H9 (cell line): ENCODE results near the gene MBP. TPM values are rescaled to one million over a fixed set of nuclear protein-coding genes. Genes with fewer than 3 reads are reported as not detected.

Source experiments
- DNase-seq: peaks from one replicate; pipeline ENCODE4 v3.0.0-alpha.2; 2017
- H2AFZ ChIP-seq: one replicate; pipeline ENCODE4 v1.6.1; 2013; ENCODE audit warnings: mild to moderate bottlenecking, low read length, control low read depth, moderate library complexity
- H2AK5ac ChIP-seq: 2 replicates; pipeline ENCODE4 v1.6.1; 2013; ENCODE audit warnings: low read length, control low read depth, mixed read lengths; ENCODE audit not compliant: insufficient read length
- H2BK120ac ChIP-seq: one replicate; pipeline ENCODE4 v1.6.1; 2013; ENCODE audit warnings: low read depth, mild to moderate bottlenecking, low read length, control low read depth, inconsistent platforms; ENCODE audit not compliant: poor library complexity, severe bottlenecking
- H2BK12ac ChIP-seq: 2 replicates; pipeline ENCODE4 v1.6.1; 2013; ENCODE audit warnings: low read length, control low read depth, mixed read lengths, low read depth; ENCODE audit not compliant: insufficient read length
- H2BK15ac ChIP-seq: 2 replicates; pipeline ENCODE4 v1.6.1; 2013; ENCODE audit warnings: low read depth, low read length, control low read depth
- H2BK20ac ChIP-seq: one replicate; pipeline ENCODE4 v1.6.1; 2013; ENCODE audit warnings: low read depth, mild to moderate bottlenecking, low read length, control low read depth, inconsistent platforms; ENCODE audit not compliant: poor library complexity, severe bottlenecking
- H2BK5ac ChIP-seq: 2 replicates; pipeline ENCODE4 v1.6.1; 2013; ENCODE audit warnings: low read length, control low read depth, mixed read lengths; ENCODE audit not compliant: insufficient read length
- H3K14ac ChIP-seq: 2 replicates; pipeline ENCODE4 v1.6.1; 2013; ENCODE audit warnings: low read length, control low read depth; ENCODE audit not compliant: insufficient read depth
- H3K18ac ChIP-seq: 2 replicates; pipeline ENCODE4 v1.6.1; 2013; ENCODE audit warnings: low read depth, mild to moderate bottlenecking, mixed read lengths, low read length, control low read depth; ENCODE audit not compliant: insufficient read length
- H3K23ac ChIP-seq: 2 replicates; pipeline ENCODE4 v1.6.1; 2013; ENCODE audit warnings: low read length, control low read depth, mixed read lengths, low read depth; ENCODE audit not compliant: insufficient read length
- H3K23me2 ChIP-seq: 2 replicates; pipeline ENCODE4 v1.6.1; 2013; ENCODE audit warnings: low read depth, mild to moderate bottlenecking, mixed read lengths, low read length, control low read depth; ENCODE audit not compliant: insufficient read length, poor library complexity, severe bottlenecking
- H3K27ac ChIP-seq: 2 replicates; pipeline ENCODE4 v1.5.1; 2013; ENCODE audit warnings: low read length, control low read depth, mixed read lengths, low read depth; ENCODE audit not compliant: insufficient read length
- H3K27me3 ChIP-seq: 2 replicates; pipeline ENCODE4 v1.6.1; 2013; ENCODE audit warnings: low read length, control low read depth, inconsistent platforms; ENCODE audit not compliant: insufficient read depth
- H3K4ac ChIP-seq: 2 replicates; pipeline ENCODE4 v1.6.1; 2013; ENCODE audit warnings: low read depth, mild to moderate bottlenecking, control low read depth, inconsistent platforms, low read length, moderate library complexity
- H3K4me1 ChIP-seq: 2 replicates; pipeline ENCODE4 v1.6.1; 2013; ENCODE audit warnings: low read length, control low read depth, inconsistent platforms; ENCODE audit not compliant: insufficient read depth
- H3K4me2 ChIP-seq: 2 replicates; pipeline ENCODE4 v1.6.1; 2013; ENCODE audit warnings: low read length, control low read depth, mixed read lengths; ENCODE audit not compliant: insufficient read length, insufficient read depth
- H3K56ac ChIP-seq: 2 replicates; pipeline ENCODE4 v1.6.1; 2013; ENCODE audit warnings: low read depth, mild to moderate bottlenecking, mixed read lengths, low read length, control low read depth; ENCODE audit not compliant: insufficient read length
- H3K79me1 ChIP-seq: 2 replicates; pipeline ENCODE4 v1.6.1; 2013; ENCODE audit warnings: low read depth, mild to moderate bottlenecking, moderate library complexity, low read length, control low read depth, inconsistent platforms; ENCODE audit not compliant: insufficient read depth, poor library complexity, severe bottlenecking
- H3K79me2 ChIP-seq: 2 replicates; pipeline ENCODE4 v1.6.1; 2013; ENCODE audit warnings: low read length, control low read depth, inconsistent platforms; ENCODE audit not compliant: insufficient read depth
- H3K9ac ChIP-seq: 2 replicates; pipeline ENCODE4 v1.6.1; 2013; ENCODE audit warnings: low read length, control low read depth, mixed read lengths; ENCODE audit not compliant: insufficient read length; ENCODE audit errors: extremely low read depth
- H3K9me3 ChIP-seq: one replicate; pipeline ENCODE4 v1.6.1; 2013; ENCODE audit warnings: low read depth, low read length, inconsistent platforms; ENCODE audit not compliant: control insufficient read depth
- H3T11ph ChIP-seq: one replicate; pipeline ENCODE4 v1.6.1; 2013; ENCODE audit warnings: mild to moderate bottlenecking, low read length, control low read depth, inconsistent platforms
- H4K20me1 ChIP-seq: one replicate; pipeline ENCODE4 v1.6.1; 2013; ENCODE audit not compliant: control insufficient read depth, insufficient read length, insufficient read depth
- H4K5ac ChIP-seq: 2 replicates; pipeline ENCODE4 v1.6.1; 2013; ENCODE audit warnings: low read depth, mild to moderate bottlenecking, mixed read lengths, low read length, control low read depth; ENCODE audit not compliant: insufficient read length
- H4K8ac ChIP-seq: replicated peaks from 2 replicates; pipeline ENCODE4 v1.6.1; 2013; ENCODE audit warnings: low read length, control low read depth, mixed read lengths, low read depth; ENCODE audit not compliant: insufficient read length
- H4K91ac ChIP-seq: 2 replicates; pipeline ENCODE4 v1.6.1; 2013; ENCODE audit warnings: low read depth, mild to moderate bottlenecking, moderate library complexity, mixed read lengths, low read length, control low read depth; ENCODE audit not compliant: insufficient read length
- H3K27ac Mint-ChIP-seq, 3 experiments: 2 replicates in 2 of 3; 3 replicates in 1 of 3; pipeline ENCODE4 v1.8.0; 2020 to 2021; ENCODE audit warnings: mixed read lengths in 3 of 3, mild to moderate bottlenecking in 1 of 3, moderate library complexity in 1 of 3
- H3K27me3 Mint-ChIP-seq: 2 replicates; pipeline ENCODE4 v1.8.0; 2021; ENCODE audit warnings: low read depth, mild to moderate bottlenecking, moderate library complexity, mixed read lengths
- H3K36me3 Mint-ChIP-seq, 3 experiments: 2 replicates in 2 of 3; 3 replicates in 1 of 3; pipeline ENCODE4 v1.8.0; 2020 to 2021; ENCODE audit warnings: low read depth in 3 of 3, mixed read lengths in 3 of 3; ENCODE audit not compliant: insufficient read depth in 1 of 3
- H3K4me1 Mint-ChIP-seq, 2 experiments: 2 replicates each; pipeline ENCODE4 v1.8.0; 2020; ENCODE audit warnings: mixed read lengths in 2 of 2
- H3K4me3 Mint-ChIP-seq, 2 experiments: 2 replicates in 1 of 2; 3 replicates in 1 of 2; pipeline ENCODE4 v1.8.0; 2020 to 2021; ENCODE audit warnings: mild to moderate bottlenecking in 2 of 2, mixed read lengths in 2 of 2, moderate library complexity in 1 of 2
- H3K9me3 Mint-ChIP-seq, 2 experiments: 2 replicates in 1 of 2; 3 replicates in 1 of 2; pipeline ENCODE4 v1.8.0; 2020; ENCODE audit warnings: mild to moderate bottlenecking in 2 of 2, mixed read lengths in 2 of 2, moderate library complexity in 1 of 2
- WGBS: extraction: QIAGEN DNeasy Blood & Tissue Kit; methylation state at CpG from one replicate; pipeline ENCODE4 v1.1.7; 2013; ENCODE audit warnings: missing lambda C conversion rate, low lambda C conversion rate, mixed read lengths; ENCODE audit not compliant: insufficient read length; ENCODE audit errors: extremely low coverage; 5-methylcytosine and 5-hydroxymethylcytosine counted together
- total RNA-seq: library from RNA; stranded (reverse); gene quantifications from 2 replicates; pipeline ENCODE4 v1.2.1, GENCODE V29; 2021
- TF ChIP-seq, protein P1 (sequence below): fragments of 200-600 bp; sonication (generic); conservative IDR thresholded peaks from 3 replicates; pipeline ENCODE4 v1.8.0; 2021; ENCODE audit warnings: antibody characterized with exemption, mild to moderate bottlenecking

The MBP gene
- total RNA-seq, 1 experiment from 2014 or later, result 8.6 TPM

DNA sequence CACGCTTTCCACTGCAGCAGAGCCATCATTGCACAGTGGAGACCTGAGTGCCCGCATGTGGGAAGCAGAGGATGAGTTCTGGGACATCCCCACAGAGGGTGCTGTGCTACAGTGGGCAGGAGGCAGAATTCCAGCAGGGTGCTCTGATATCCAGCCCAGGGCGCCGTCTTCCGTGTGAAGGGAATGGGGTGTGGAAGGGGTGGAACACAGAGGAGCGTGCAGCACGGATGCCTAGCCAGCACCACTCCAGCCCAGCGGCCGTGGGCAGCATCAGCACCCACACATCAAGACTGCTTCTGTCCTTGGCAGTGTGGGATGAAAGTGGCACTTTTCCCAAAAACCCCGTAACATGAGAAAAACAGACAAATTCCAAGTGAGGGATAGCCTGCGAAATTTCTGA, 175.9 kb downstream of the MBP start:
- no peaks in the 10 kb centered on the region for H3K79me1 ChIP-seq
- TF ChIP-seq, protein P1, sequence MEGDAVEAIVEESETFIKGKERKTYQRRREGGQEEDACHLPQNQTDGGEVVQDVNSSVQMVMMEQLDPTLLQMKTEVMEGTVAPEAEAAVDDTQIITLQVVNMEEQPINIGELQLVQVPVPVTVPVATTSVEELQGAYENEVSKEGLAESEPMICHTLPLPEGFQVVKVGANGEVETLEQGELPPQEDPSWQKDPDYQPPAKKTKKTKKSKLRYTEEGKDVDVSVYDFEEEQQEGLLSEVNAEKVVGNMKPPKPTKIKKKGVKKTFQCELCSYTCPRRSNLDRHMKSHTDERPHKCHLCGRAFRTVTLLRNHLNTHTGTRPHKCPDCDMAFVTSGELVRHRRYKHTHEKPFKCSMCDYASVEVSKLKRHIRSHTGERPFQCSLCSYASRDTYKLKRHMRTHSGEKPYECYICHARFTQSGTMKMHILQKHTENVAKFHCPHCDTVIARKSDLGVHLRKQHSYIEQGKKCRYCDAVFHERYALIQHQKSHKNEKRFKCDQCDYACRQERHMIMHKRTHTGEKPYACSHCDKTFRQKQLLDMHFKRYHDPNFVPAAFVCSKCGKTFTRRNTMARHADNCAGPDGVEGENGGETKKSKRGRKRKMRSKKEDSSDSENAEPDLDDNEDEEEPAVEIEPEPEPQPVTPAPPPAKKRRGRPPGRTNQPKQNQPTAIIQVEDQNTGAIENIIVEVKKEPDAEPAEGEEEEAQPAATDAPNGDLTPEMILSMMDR, result no peak

More for the DNA sequence above, 175.9 kb downstream of the MBP start:
- H2BK5ac ChIP-seq, result no peak overlapping the region
- no peak overlapping the region for H2BK15ac ChIP-seq
- H3K4me1 ChIP-seq, result no peaks in the 10 kb centered on the region
- no CpG with 5 or more reads among the region's 11 CpGs for WGBS
- H3T11ph ChIP-seq, result no peak overlapping the region
- Mint-ChIP-seq H3K27me3 (no peaks in the 10 kb centered on the region), H3K4me1 (peaks cover 0 to 3% of the 10 kb centered on the region in 2 experiments; a peak in 1 of 4 replicates), H3K27ac (peak overlapping the region in 1 of 3 experiments; percentile 68; a peak in 1 of 7 replicates), H3K4me3 (no peak overlapping the region; a peak in 1 of 5 replicates), H3K9me3 (peaks cover 0 to 2% of the 10 kb centered on the region in 2 experiments; a peak in 2 of 5 replicates), H3K36me3 (peaks cover 7 to 54% (median 37%) of the 10 kb centered on the region in 3 experiments)
- H3K18ac ChIP-seq, result no peak overlapping the region
- H3K27me3 ChIP-seq, result no peaks in the 10 kb centered on the region
- no peak for DNase-seq
- no peak overlapping the region for H2AFZ ChIP-seq
- H3K27ac ChIP-seq, result no peak overlapping the region
- H2BK12ac ChIP-seq, result no peak overlapping the region
- H2BK20ac ChIP-seq, result no peak overlapping the region
- no peaks in the 10 kb centered on the region for H3K9me3 ChIP-seq
- H4K5ac ChIP-seq, result no peak overlapping the region
- H3K23me2 ChIP-seq, result no peaks in the 10 kb centered on the region
- H3K79me2 ChIP-seq, result no peaks in the 10 kb centered on the region
- no peak overlapping the region for H2BK120ac ChIP-seq
- no peak overlapping the region for H3K23ac ChIP-seq
- no peak overlapping the region for H2AK5ac ChIP-seq
- H4K20me1 ChIP-seq, result no peaks in the 10 kb centered on the region
- H3K9ac ChIP-seq, result no peak overlapping the region
- no peak overlapping the region for H4K91ac ChIP-seq
- no peak overlapping the region for H3K4ac ChIP-seq
- no peak overlapping the region for H3K14ac ChIP-seq
- no peak overlapping the region for H4K8ac ChIP-seq
- no peak overlapping the region for H3K4me2 ChIP-seq
- no peak overlapping the region for H3K56ac ChIP-seq
